Middle frontal gyrus (tissue), 1 donor: ENCODE results near the gene ST6GALNAC6.
A peak's percentile ranks its signal among the peaks of the same experiment; 100 is the strongest.

ENCODE experiments used
- DNase-seq: peaks from one replicate; pipeline ENCODE4 v3.0.0-alpha.2; 2015; ENCODE audit warnings: low spot score; ENCODE audit errors: extremely low spot score

The ST6GALNAC6 gene

DNA sequence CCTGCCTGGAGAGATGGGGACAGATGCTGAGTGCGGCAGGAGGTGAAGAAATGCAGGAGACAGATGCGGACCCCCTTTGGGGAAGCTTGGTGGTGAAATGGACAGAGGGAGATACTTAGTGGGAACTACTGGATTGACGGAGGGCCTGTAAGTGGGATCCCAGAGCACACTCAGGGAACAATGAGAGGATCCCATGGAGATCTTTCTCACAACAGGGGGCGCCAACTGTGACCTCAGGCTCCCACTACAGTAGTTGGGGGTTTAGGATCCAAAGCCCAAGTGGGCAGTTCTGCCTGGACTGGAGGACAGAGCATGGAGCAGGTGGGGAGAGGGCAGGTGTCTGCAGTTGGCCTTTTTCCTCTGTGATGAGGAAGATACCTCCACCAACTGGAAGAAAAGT lies 34.8 kb upstream of the ST6GALNAC6 start:
- no peak for DNase-seq

GRCh38 chr9:127931092-127931881 lies 31.9 kb upstream of the ST6GALNAC6 start:
- no peak for DNase-seq

DNA sequence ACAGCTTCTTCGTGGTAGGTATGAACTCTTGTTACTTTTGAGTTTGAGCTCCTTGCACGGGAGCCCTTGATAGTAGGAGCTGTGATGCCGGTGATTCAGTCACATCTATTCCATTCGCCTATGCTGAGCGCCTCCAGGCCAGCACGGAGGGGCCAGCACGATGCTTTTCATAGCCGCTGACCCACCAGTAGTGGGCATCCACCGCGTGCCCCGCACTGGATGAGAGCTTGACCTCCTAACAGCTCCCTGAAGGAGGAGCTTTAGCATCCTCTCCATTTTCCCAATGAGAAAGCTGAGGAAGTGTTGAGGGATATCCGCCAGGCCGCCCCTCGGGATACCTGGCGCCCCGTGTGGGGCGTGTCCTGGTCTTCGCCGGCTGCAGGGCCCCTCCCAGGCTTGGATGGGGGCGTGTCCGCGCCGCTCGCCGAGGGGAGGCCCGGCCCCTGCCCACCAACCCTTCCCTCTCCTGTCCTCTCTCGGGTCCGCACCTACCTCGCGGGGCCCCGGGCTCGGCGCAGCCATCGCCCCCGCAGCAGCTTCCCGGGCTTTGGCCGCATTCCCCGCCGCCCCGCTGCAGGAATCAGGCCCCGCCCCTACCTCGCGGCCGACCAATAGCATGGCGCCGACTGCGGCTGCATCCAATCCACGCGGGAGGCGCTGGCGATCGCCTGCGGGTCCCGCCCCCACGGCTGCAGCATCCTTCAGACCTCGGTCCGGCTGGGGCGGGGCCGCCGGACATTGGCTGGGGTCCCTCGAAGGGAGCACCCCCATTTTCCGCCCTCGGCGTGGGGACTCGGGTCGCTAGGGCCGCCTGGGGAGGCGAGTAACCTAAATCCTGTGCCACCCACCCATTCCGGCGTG lies 31.1 kb upstream of the ST6GALNAC6 start, which contains the start of gene PIP5KL1:
TSS of gene PIP5KL1 (minus strand) at position 547 of the 861 bp plus-strand sequence. CDS start at position 522, 25 bp downstream.
- DNase-seq = peak; percentile 78

DNA sequence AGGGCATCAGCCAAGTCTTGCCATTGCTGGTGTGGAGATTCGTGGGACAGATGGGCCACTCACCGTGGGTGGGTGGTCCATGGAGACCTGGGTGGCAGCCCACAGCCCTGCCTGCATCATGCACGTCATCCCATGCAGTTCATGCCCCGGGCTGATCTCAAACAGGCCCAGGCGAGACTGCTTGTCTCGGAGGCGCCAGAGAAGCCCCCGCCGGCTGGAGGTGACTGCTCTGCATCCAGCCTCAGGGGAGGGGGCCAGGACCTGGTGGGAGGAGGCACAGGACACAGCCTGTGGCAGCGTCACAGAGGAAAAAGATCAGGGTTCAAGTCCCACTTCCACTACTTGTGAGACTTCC lies 30.2 kb upstream of the ST6GALNAC6 start:
- DNase-seq = no peak

DNA sequence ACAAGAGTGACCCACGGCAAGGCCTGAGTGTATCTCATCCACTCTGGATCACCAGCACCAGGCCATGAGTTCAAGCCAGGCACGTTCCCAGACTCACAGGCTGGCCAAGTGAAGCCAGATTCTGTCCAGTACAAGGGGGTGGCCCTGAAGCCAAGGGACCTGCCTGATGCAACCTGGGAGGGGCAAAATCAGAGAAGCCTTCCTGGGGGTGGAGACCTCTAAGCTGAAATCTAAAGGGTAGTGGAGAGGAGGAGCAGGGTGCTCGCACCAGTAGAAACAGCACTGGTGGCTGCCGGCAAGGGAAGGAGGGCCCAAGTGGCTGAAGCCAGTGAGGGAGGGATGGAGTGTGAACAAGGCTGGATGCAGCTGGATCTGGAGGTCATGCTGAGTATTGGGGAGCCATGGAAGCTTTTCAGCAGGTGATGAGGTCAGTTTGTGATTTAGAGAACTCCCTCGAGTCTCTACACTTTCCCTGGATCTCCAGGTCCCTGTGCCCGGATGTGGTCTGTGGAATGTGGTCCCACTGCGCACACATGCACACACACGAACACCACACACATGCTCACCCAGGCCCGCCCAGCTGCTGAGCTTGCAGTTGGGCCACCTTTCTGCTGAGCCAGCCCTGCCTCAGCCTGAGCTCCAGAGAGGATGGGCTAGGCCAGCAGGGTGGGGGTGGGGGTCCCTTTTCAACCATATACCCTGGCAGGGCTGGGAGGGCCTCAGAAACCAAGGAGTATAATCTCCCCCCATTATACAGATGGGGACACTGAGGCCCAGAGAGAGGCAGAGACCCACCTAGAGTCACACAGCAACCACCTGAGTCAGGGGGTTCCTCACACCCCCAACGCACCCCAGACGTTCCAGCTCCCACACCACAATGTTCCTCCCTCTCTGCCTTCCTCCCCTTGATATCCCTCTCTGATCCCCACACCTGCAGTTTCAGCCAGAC lies 29.5 kb upstream of the ST6GALNAC6 start:
- DNase-seq = no peak

DNA sequence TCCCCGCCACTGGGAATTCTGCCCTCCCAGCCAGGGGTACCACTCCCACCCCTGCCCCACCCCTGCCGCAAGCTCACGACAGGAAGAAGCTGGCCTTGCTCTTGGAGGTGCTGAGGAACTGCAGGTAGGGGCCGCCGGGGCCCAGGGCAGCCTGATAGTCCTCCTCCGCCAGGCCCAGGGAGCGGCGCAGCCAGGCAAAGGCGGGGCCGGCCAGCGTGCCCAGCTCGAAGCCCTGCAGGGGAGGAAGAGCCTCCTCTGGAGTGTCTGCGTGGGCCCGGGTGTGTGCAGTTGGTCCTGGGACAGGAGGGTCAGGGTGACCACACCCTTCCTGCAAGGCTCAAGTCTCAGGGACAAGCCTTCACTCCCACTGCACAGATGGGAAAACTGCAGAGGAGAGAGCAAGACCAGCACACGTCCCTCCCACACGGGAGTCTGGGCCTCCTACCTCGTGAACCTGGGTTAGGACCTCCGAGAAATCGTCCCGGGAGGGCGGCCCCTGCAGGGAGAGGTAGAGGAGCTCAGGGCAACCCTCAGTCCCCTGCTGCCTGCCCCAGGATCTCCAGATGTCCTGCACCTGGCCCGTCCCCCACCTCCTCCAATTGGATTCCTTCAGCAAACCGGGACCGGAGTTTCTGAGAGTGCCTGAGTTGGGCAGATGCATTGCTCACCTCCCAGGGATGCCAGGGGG lies 28.7 kb upstream of the ST6GALNAC6 start:
- no peak for DNase-seq

DNA sequence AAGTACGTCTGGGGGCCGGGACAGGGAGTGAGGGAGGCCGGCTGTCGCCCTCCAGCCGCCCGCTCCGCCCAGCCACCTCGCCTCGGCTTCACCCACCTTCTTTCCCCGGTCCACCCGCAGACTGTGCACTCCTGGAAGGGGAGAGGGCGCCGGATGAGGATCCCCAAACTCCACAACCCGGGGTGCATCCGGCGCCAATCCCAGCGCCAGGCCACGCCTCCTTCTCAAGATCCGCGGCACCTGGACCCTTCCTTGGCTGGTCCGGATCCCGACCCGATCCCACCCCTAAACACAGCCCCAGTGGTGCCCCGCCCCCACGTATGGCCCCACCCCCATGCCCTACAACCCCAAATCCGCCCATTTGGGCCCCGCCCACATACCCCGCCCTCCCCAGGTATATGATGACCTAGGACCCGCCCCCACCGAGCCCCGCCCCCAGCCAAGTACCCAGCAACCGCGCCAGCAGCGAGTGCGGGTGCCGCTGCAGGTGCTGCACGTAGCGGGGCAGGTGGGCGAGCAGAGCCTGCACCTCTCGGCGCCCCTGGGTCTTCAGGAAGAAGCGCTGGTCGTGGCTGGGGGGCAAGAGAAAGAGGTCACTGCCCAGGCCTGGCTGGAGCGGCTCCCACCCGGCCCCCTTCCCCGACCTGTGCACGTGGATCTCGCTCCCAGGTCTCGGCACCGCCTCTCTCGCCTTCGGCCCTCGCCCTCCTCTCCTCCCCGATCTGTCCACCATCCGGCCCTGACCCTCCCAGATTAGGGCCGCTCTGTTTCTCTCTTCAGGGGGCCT lies 28.0 kb upstream of the ST6GALNAC6 start:
- no peak for DNase-seq

DNA sequence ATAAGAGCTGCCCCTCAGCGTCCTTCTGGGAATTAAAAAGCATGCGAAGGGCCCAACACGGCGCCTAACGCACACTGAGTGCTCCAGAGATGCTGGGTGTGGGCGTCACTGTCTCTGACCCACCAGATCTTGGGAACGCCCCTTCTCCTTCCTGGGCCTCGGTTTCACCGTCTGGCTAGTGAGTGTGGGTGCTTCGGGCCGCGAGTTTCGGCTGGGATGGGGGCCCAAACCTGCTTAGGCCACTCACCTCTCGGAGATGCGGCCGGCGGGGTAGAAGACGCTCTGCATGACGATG lies 27.4 kb upstream of the ST6GALNAC6 start:
- no peak for DNase-seq

GRCh38 chr9:127925959-127926905 lies 26.8 kb upstream of the ST6GALNAC6 start:
- DNase-seq = no peak

GRCh38 chr9:127924736-127925444 lies 25.5 kb upstream of the ST6GALNAC6 start:
- no peak for DNase-seq

GRCh38 chr9:127923771-127924170 lies 24.4 kb upstream of the ST6GALNAC6 start:
- no peak for DNase-seq

DNA sequence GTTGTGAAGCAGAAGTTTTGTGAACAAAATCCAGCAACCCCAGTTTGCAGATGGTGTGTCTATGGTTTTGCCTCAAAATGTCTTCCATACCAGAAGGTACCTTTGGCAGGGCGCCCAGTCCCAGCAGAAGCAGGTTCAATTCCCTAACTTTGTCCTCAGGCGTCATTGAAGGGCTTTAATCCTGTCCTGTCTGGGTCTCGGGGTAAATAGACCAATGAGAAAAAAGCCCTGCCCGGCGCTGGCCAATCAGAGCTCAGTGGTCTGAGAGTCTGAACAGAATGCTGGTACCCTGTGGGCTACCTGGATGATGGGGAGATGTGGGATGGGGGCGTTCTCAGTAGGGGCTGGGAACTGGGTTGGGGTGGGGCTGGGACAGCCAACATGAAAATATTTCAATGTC lies 23.6 kb upstream of the ST6GALNAC6 start:
- DNase-seq = no peak

GRCh38 chr9:127921557-127922120 lies 22.2 kb upstream of the ST6GALNAC6 start:
- no peak for DNase-seq

DNA sequence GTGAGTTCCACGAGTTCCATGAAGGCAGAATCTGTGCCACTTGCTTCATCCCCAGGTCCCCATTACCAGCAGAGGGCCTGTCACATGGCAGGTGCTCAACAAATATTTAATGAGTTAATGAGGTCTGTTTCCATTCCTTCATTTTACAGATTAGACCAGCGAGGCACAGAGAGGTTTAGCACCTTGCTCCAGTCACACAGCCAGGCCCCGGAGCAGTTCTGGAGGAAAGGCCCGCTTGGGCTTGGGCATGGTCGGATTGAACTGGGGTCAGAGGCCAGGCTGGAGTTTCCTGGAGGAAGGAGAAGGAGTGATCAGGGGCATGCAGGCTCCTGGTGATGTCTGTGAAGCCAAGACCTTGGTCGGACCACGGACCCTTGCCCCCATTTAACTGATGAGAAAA lies 21.4 kb upstream of the ST6GALNAC6 start:
- no peak for DNase-seq

- DNase-seq = no peak
These were observed 19.9 kb upstream of the ST6GALNAC6 start for GRCh38 chr9:127919253-127919815.

GRCh38 chr9:127918183-127919107 lies 19.0 kb upstream of the ST6GALNAC6 start:
- no peak for DNase-seq

- no peak for DNase-seq
These were observed 18.2 kb upstream of the ST6GALNAC6 start for GRCh38 chr9:127917603-127918002.
